NCI-H345 (cell line): ENCODE measurements around the gene KIAA0825.

Experiments used
- DNase-seq: peaks from one replicate; lab custom pipeline; 2025; lab: John Stamatoyannopoulos, UW

The KIAA0825 gene

DNA sequence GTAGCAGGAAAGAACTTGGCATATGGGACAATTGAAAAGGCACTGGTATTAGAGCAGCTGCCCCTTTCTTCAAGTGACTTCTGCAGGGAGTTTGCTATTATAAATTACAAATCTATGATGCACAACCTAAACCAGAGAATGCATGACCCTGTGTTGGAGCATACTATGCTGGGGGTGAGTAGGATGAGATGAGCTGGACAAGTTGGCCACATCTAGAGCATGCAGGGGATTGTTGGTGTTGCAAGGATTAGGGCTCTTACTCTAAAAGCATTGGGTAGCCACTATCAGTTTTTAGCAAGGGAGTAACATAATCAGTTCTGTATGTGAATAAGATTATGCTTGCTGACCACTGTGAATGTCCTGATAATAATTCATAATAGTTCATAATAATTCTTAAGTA, 186.7 kb downstream of the KIAA0825 start:
- no peak for DNase-seq

DNA sequence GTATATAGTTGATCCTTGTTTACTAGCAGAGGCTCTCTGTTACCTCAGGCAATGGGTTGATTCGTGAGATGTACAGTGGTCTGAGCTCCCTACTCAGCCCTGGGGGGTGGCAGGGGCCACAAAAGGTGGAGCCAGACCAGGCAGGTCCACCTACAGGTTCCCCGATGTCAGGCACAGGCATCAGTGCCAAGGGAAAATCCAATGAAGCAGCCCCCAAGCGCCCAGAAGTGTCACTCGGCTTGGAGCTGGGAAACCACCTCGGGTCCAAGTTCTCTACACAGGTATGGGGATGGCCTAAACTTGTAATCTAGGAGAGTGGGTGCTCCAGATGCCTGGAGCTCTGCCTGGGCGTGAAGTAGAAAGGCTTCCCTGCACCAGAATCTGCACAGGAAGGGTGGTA, 188.8 kb downstream of the KIAA0825 start:
- DNase-seq, result no peak

DNA sequence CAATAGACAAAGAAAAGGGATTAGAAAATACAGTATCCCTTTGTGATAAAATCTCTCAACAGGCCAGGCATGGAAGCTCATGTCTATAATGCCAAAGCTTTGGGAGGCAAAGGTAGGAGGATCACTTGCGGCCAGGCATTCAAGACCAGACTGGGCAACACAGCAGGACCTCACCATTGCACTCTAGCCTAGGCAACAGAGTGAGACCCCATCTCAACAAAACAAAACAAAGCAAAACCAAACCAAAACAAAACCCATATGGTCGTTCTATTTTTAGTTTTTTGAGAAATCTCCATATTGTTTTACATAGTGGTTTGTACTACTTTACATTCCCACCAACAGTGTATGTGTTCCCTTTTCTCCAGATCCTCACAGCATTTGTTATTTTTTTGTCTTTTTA, 193.0 kb downstream of the KIAA0825 start:
- no peak for DNase-seq

DNA sequence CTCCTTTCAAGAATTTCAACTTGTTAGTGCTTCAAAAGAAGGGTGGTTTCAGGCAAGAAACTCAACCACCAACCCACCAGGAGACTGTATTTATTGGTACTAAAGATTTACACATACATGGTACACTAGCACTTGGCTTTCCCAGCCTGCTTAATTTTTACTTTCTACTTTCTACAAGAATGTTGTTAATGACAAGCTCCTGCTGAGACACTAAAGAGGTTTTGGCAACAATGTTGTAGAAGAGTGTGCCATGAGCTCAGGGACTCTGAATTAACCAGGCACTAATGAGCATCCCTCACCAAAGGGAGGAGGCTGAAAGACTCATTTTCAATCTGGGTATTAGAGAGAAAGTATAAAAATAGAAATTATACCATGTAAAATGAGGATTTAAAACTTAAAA, 195.0 kb downstream of the KIAA0825 start:
- DNase-seq, result no peak

DNA sequence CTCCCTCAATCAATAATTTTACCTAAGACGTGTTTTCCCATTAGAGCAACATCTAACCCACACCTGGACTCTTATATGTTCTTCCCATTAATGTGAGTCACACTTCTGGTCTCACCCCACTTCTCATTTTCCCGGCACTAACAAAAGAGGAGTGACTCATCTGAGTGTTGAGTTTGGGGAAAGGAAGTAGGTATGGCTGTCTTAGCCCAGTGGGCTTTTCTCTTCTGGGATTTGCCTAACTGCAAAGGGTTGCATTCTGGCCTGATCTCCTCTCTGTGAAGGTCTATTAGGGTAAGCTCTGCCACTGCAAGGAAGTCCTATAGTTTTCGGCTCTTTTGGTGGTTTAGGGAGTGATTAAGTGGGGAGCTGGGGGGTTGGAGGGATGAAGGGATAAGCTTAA, 195.6 kb downstream of the KIAA0825 start:
- peak; percentile 23 for DNase-seq

DNA sequence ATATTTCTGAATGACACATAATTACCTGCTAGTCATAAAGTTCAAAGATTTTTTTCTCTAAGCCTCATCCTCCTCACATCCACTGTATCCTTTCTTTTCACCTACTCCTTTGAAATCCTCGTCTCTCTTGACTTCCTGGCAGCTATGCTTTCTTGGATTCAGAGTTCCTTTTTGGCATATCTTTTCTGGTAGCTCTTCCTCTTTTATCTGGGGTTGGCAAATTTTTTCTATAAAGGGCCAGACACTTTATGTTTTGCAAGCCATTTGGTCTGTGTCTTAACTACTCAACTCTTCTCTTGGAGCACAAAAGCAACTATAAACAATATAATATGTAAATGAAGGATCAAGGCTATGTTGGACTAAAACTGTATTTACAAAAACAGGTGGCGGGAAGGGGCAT, 197.5 kb downstream of the KIAA0825 start:
- DNase-seq, result no peak

DNA sequence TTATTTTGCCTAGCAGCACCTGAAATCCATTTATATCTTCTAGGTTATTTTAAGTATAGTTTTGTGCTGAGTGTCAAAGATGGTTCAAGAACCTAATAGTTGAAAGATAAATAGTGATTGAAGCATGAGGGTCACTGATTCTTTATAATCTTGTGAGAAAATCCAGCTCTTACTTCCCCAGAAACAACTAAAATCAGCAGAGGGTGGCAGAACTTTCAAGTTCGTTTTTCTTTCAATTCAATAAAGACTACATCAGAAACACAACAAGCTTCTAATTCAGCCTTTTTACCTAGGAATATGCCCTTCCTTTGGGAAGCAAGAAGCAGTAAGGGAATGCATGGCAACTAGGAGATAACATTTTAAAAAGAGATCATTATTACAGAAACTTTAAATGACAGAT, 202.6 kb downstream of the KIAA0825 start:
- DNase-seq, result no peak

DNA sequence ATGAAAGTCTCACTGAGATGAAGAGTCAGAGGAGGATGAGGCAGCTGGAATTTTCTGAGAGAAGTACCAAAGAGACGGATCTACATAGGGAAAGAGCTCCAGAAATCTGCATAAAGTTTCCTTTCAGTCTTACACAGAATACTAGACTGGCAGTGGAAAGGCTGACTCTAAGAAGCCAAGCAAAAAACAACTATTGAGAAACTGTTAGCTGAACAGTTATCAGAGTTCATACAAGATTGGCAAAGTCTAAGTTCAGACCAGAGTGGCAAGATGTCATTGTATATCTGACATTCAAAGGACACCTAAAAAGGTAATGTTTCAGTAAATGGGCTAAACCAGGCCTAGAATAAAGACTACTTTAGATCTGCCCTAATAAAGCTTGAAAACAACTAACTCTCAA, 209.0 kb downstream of the KIAA0825 start:
- no peak for DNase-seq

DNA sequence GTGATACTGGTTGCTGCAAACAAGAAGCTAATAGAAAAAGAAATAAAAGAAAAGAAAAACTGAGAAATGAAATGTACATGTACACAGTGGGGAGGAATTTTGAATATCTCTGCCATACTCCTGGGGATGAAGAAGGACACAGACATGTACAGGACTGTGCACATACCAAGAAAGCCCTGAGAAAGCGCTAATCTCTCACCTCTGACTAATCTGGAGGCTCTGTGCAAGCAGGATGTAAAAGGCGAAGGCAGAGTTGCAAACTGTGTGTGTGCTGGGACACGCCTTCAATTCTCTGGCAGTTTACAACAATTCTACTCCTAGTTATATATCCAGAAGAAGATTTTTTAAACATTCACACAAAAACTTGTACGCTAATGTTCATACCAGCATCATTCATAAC, 211.4 kb downstream of the KIAA0825 start:
- DNase-seq, result no peak

DNA sequence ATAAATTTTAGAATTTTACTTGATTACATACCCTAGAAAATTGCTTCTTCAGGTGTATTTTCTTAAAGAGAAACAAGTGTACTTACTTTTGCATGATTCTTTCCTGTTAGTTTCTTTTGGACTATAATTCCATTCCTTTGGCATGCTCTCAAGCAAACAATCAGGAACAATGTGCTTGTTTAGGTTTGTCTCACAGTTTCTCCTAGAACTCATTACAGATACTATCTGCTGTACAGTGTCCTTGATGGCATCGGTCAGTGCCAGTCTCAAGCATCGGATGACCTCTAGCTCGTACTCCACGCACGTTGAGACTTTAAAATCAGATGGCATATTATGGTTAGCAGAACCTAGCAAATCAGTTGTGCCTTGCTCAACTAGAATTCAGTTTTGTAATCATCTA, 214.9 kb downstream of the KIAA0825 start:
- DNase-seq, result no peak

DNA sequence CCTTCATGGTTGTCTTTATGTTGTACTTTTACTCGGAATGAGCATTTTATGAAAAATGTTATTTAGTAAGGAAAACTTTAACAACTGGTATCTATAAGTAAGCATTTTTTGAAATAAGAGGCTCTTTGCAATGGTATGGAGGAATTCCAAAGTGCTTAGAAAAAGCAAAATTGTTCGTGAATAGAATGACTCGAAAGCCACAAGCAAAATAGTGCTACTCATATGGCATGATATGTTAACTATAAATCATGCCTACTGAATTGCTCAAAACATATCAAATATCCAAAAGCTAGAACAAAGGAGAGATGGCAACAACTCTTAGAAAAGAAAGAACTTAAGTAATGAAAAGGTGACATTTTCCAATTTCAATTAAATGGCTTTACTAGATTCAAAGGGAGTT, 216.3 kb downstream of the KIAA0825 start:
- no peak for DNase-seq

DNA sequence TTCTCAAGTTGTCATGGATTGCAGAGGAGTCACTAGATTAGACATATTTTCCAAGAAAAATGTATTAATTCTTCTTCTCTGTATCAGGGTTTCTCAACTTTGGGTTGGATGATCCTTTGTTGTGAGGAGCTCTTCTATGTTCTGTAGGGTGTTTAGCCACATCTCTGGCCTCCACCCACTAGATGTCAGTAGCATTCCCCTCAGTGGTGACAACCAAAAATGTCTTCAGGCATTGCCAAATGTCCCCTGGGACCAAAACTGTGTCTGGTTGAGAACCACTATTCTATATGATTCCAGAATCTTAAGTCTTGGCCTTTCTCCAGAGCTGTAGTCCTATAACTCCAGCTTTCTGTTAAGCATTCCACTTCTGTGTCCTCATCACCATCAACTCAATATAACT, 220.9 kb downstream of the KIAA0825 start:
- no peak for DNase-seq

DNA sequence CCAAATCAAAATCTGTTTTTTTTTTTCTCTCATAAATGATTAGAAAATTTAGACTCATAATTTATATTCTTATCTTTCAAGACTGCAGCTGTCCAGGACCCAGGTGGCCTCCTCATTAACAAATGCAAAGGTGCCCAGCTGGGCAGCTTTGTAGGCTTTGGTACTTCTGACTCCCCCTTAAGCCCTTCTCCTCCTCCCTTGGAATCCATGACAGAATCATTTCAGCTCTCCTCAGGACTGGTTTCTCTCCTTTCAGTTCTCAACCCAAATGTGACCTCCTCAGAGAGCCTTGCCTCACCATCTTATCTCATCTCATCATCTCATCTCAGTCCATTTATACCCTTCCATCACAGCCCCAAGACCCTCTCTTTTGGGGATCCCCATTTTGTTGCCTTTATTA, 221.7 kb downstream of the KIAA0825 start:
- DNase-seq, result no peak

DNA sequence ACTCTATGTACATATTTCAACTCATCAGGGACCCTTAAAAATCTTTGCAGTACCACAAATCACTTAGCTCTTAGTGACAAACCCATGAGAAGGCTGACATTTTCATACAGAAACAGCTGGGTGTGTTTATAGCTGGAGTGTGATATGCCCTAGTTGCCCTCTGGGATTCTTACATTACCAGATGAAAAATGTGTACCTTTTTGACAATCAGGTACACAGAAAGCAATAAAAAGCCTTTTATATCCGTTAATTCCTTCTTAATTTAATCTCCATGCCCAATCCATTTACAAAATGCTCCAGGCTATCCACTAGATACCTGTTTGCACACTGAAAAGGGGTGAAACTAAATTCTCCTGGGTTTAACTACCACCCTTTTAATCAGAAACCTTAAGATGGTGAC, 222.9 kb downstream of the KIAA0825 start:
- DNase-seq, result no peak

DNA sequence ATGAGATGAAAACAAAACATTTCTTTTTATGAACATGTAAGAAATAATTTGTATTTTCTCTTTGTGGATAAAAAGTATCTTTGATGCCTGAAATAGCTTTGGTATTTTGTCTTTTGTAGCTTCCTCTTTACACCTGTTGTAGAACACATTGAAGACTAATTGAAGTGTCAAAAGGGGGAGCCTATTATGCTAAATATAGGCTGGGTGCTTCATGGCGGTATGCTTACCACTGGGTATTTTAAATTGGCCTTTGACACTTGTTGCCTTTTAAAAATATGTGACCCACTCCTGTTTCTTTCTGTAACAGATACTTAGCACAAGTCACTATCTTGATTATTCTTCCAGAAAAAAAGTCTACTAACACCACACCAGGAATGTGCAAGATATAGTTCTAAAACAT, 226.4 kb downstream of the KIAA0825 start:
- DNase-seq, result no peak

DNA sequence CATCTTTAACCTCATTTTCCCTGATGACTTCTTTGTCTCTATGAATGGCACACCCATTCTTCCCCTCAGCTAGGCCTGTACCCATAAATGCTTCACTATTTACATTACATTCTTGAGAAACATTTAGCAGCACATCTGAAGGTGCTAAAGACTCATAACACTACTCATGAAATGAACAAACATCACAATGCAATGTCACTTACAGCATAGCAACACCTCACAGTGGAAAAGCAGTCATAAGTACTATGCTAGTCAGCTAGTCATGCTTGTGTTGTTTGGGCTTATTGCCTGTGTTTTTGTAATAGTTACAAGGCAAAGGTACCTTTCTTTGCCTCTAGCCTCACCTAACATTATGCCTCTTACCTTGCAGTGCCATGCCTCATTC, 228.9 kb downstream of the KIAA0825 start:
- DNase-seq, result no peak

DNA sequence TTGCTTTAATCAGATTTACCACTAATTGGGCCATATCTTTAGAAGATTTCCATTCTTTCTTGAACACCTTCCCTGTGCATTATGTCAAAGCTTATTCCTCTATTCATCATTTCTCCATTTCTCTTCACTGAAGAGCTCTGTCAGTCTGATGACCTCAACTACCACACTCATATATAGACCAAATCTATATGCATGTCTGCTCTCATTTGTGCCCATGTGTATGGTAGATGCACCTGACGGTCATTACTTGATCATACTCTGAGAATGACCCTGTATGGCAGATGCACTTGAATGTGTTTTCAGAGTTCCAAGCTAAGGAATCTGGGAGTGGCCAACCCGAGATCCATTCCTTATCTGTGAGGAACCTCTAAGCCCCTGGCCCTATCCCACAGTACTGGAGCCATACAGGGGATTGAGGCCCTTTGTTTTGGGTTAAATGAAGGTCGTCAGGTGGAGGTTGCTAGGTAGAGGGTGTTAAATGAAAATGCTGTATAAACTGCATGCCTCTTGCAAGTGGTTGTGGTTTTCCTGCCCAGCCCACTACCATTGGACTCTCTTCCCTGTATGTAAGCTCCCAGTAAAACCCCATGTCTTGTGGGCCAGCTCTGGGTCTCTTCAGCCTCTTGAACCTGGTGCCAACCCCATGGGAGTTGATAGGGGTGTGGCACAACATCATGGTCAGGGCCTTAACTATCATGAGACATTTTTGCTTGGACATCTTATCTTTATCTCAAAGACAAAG, 229.5 kb downstream of the KIAA0825 start:
- DNase-seq, result no peak

DNA sequence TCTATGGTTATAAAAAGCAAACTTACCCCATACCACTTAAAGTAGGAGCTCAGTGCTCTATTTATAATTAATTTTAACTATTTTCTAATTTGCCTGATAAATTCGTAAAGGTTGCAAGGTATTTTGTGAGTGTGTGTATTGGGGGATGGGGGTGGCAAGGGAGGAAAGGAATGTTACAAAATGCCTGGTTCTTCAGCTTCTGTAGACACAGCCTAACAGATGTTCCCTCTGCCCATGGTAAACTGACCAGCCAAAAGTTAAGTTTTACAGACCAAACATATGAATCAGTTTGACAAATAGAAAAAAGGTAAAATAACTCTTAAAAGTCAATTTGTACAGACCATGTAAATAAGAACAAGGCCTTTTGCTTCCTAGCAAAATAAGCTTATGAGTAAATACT, 232.6 kb downstream of the KIAA0825 start:
- DNase-seq, result no peak

DNA sequence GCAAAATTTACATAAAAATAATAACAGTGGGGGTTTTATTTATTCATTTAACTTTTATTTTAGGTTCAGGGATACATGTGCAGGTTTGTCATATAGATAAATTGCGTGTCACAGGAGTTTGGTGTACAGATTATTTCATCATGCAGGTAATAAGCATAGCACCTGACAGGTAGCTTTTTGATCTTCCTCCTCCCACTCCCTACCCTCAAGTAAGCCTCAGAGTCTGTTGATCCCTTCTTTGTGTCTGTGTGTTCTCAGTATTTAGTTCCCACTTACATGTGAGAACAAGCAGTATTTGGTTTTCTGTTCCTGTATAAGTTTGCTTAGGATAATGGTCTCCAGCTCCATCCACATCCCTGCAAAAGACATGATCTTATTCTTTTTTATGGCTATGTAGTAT, 240.3 kb downstream of the KIAA0825 start:
- DNase-seq, result no peak

DNA sequence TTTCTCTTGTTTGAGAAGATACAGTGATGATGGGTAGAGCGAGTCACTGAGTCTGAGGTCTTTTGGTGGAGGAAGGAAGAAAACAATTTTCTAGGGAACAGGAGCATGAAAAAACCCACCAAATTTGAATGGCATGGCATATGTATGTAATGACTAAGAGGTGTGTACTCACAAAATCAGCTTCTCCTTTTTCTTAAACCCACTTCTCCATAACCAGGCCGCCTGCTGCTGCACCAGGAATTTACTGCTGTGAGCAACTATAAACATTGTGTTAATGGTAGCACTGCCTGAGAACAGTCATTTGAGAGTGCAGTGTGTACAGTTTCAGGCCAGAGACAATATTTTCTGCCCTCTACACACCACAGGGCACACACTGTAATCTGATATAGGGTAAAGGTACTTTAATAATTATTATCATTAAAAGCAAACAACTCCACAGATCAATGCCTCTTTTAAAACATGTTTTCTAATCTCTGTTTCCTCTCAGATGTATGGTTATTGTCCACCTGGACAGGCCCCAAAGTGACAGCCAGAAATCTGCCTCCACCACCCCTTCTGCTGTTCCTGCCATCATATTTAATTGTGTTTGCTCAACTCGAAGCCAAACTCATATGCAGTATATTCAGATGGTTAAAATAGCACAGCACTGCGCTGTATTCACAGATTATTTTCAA, 241.6 kb downstream of the KIAA0825 start:
- peak; percentile 6 for DNase-seq

DNA sequence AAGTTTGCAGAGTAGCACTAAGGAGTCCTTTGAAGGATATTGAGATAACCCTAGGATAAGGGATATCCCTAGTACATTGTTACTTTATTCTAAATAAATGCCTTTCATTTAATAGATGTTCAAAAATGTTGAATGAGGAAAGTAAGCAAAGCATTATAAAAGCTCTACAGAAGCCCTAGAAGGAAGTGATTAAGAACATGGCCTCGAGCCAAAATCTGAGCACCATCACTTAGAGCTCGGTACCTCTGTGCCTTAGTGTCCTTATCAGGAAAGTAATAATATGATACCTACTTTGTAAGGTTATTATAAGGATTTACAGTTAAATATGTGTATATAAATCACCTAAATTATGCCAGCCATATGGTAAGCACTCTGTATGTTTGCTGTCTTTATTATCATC, 242.6 kb downstream of the KIAA0825 start:
- peak; percentile 3 for DNase-seq

DNA sequence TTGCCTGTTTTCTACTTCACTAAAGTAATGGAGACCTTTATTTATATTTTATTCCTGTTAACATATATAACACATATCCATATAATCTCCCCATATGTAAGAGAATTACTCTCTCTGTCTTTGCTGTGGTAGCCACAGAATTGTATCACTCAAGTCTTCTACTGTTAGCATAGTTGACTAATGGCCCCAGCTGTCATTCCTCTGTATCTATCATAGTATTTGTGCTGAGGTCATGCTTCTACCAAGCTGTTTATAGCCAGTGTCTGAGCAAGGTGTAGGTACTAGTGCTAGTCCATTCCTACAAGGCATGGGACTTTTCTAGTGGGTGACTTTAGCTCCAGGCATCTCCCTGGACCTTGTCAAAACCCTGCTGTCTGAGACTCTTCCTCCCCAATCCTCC, 244.1 kb downstream of the KIAA0825 start:
- DNase-seq, result no peak

DNA sequence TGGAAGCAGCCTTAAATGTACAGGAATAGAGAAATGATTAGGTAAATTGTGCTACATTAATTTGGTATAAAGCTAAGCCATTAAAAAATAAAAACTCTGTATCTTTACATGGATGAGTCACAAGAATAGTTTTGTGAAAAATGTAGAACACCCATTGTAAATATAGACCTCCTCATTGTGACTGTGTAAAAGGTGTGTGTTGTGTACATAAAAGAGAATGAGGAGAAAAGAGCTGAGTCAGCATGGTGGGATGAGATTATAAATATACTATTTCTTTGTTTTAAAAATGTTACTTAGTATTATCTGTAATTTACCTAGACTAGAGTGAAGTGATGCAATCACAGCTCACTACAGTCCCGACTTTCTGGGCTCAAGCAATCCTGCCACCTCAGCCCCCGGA, 250.5 kb downstream of the KIAA0825 start:
- no peak for DNase-seq

DNA sequence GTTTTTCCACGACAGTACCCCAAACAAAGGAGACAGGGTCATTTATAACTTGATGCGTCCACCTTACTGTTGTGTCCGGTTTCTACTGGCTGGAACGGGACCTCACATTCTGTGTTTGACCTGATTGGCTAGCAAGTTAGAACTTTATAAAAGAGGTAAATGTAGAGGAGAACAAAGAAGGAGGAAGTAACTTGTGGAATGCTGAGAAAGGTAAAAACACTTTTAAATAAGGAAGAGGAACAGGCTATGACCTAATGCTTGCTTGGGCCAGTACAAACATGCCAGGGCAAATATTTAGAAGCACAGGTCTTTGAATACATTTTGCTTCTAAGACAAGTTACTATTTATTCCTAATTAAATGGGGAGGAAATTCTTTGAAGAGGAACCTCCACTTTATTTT, 251.6 kb downstream of the KIAA0825 start:
- DNase-seq, result no peak
